Activated naive CD8-positive, alpha-beta T cell (primary cell): Measurements from ENCODE around the gene CTIF.

Experiments used
- H3K27ac Mint-ChIP-seq: one replicate; pipeline ENCODE4 v1.8.0; 2021; ENCODE audit warnings: mixed read lengths
- H3K27me3 Mint-ChIP-seq: one replicate; pipeline ENCODE4 v1.8.0; 2021; ENCODE audit warnings: mixed read lengths
- H3K36me3 Mint-ChIP-seq: one replicate; pipeline ENCODE4 v1.8.0; 2021; ENCODE audit warnings: mixed read lengths
- H3K4me1 Mint-ChIP-seq: one replicate; pipeline ENCODE4 v1.8.0; 2021; ENCODE audit warnings: low read depth, mixed read lengths
- H3K4me3 Mint-ChIP-seq: one replicate; pipeline ENCODE4 v1.8.0; 2021; ENCODE audit warnings: mild to moderate bottlenecking, mixed read lengths
- H3K9me3 Mint-ChIP-seq: one replicate; pipeline ENCODE4 v1.8.0; 2021; ENCODE audit warnings: low read depth, mixed read lengths

Gene CTIF

DNA sequence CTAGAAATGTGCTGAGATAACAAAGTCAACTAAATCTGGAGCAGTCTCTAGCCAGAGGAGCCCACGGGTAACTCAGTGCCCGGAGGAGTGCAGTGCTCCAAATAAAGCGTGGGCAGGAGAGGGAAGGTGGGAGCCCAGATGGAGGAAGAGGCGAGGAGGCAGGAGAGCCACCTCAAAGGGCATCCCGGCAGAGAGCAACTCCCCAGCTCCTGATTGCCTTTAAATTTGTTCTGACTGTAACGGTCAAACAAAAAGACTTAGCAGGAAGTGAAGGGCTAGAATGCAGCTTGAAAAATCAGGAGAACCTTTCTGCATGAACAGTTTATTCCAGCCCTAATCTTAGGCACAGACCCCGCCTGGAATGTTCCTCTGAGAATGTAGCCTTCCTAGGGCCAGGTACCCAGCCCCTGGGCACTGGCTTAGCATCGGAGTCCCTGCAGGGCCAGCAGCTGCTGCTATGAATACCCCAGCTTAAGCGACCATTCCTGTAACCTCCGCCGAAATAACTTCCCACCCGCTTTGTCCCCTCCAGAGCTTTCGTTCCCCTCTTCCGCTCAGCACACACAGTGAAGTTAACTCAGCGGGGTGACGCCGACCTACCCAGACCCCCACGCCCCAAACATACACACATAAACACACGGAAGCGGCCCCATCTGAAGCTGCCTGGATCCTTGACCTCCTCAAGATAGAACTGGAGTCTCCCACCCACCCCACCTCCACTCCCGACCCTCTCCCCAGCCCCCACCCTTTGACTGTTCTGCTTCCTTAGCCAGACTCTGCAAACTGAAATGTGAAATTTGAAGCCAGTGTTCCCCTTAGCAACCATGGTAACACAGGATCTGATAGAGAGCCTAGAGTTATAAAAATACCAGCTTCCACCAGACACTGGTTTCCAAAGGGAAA lies 288.7 kb downstream of the CTIF start:
- Mint-ChIP-seq H3K4me3 (no peak overlapping the region), H3K9me3 (peaks cover 6% of the 10 kb centered on the region), H3K36me3 (no peaks in the 10 kb centered on the region), H3K4me1 (peaks cover 12% of the 10 kb centered on the region), H3K27me3 (no peaks in the 10 kb centered on the region), H3K27ac (no peak overlapping the region)

DNA sequence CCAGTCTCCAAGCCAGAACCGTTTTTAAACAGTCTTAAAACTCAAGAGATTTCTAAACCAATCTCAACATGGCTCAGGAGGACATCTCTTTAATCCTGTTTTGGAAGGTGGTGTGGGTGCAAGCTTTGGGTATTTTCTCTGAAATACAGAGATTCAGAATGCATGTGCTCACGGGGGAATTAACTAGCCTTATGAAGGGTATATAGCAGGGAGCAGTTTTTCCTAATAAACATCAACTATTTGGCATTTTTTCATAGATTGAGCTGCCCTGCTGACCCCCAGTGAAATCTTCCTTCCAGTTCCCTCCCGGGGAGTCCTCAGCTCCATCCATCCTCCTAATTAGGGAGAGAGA lies 289.3 kb downstream of the CTIF start:
- no peak overlapping the region for H3K27ac Mint-ChIP-seq
- no peaks in the 10 kb centered on the region for H3K36me3 Mint-ChIP-seq

DNA sequence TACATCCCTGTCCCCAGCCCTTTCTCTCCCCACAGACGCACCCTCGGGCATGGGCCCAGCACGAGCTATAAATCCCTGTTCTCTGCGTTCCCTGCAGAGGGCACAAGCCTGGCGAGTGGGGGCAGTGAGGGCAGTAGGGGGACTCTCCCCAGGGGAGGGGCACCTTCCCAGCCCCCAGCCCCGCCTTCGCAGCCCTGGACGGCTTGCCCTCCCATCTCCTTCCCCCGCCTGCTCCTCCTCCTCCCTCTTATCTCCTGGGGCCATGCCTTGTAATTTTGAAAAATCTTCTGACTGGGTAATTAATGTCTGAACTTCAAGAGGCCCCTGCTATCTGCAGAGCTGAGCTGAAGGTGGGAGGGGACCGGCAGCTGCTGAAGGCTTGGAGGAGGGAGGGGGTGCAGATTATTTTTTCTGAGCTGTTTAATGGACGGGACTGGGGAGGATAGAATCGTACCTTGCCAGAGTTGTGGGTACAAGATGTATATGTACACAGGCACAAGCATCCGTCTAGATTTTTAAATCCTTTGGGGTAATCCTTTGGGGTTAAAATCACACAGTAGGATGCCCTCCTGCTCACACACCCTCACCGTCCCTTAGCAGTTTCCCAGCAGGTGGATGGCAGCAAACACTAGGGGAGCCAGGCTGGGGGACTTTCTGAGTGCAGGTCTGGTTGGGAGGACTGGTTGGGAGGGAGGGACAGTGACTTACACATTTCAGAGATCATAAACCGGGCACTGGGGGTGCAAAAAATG lies 290.0 kb downstream of the CTIF start:
- H3K27me3 Mint-ChIP-seq, result no peaks in the 10 kb centered on the region
- peaks cover 2% of the 10 kb centered on the region for H3K9me3 Mint-ChIP-seq
- no peaks in the 10 kb centered on the region for H3K36me3 Mint-ChIP-seq
- no peak overlapping the region for H3K27ac Mint-ChIP-seq
- peaks cover 25% of the 10 kb centered on the region for H3K4me1 Mint-ChIP-seq
- H3K4me3 Mint-ChIP-seq, result no peak overlapping the region

More for the DNA sequence above, 289.3 kb downstream of the CTIF start:
- Mint-ChIP-seq H3K27me3 (no peaks in the 10 kb centered on the region), H3K4me1 (peaks cover 18% of the 10 kb centered on the region), H3K9me3 (peaks cover 6% of the 10 kb centered on the region), H3K4me3 (no peak overlapping the region)

DNA sequence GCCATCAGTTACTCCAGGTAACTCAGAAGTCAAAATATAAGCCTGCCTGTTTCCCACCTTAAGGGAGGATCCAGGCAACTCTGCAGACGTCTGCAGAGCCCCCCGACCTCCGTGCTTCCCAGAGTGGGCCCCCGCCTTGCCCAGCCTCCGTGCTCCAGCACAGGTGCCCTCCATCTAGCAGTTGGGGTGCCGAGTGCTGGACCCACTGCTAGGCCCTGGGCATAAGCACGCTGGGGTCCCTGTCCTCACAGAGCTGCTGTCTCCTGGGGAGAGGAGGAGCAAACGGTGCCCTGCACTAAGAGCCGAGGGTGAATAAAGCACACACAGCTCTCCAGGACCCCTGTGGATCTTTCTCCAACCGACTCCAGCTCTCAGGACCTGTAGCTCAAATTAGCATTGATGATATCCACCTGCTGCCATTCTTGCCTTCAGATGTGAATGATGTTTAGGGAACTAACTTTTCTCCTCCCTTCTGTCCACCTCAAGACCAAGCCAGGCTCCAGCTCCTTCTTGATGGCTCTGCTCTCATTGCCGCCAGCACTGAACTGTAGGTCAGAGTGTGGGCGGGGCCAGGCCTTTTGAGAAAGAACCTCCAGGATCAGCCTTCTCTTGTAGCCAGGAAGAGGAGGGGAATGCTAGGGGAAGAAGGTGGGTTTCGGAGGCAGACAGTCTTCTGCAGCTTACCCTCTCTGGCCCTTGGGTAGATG lies 290.8 kb downstream of the CTIF start:
- Mint-ChIP-seq H3K36me3 (no peaks in the 10 kb centered on the region), H3K4me3 (no peak overlapping the region), H3K27me3 (no peaks in the 10 kb centered on the region), H3K9me3 (no peaks in the 10 kb centered on the region), H3K27ac (no peak overlapping the region), H3K4me1 (peaks cover 32% of the 10 kb centered on the region)

DNA sequence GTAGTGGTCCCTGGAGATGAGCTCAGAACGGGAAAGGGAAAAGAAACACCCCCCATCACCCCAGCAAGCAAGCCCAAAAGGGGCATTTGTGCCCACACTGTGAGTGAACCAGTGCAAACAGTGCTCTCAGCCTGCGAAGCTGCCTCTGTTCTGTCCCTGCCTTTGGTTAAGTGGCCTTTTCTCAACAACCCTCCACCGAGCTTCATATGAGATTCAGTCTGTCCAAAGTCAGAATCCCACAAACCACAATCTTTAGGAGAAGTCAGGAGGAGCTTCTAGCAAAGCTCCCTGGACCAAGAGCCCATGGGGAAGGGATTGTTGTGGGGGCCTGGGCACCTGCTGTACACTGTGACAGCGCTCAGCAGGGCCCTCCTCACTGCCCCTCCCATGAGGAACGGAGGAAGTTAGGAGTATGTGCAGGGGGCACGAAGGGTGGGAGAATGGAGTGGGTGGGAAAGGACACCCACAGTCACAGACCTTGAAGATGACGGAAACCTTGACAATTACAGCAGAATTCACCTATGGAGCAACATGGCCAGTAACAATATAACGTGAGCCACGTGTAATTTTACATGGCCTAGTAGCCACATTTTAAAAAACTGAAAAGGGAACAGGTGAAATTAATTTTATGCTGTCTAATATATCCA lies 292.4 kb downstream of the CTIF start:
- Mint-ChIP-seq H3K9me3 (no peaks in the 10 kb centered on the region), H3K27ac (no peak overlapping the region), H3K4me3 (no peak overlapping the region), H3K4me1 (peaks cover 40% of the 10 kb centered on the region), H3K36me3 (no peaks in the 10 kb centered on the region), H3K27me3 (no peaks in the 10 kb centered on the region)

DNA sequence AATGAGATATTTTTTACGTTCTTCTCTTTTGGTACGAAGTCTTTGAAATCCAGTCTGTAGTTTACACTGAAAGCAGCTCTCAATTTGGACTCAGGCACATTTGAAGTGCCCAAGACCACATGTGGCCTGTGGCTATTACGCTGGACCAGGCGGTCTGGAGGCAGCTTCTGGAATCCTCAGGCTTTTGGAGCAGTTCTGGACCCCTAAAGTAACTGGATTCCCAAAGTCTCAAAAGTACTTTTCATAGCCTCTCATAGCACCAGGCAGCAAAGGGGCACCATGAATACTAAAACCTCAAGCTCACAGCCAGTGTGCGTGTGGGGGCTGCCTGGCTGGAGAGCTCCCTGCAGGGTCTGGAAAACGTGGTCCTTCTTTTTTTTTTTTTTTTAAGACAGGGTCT lies 293.0 kb downstream of the CTIF start:
- Mint-ChIP-seq H3K4me3 (peak overlapping the region; percentile 47), H3K27me3 (no peaks in the 10 kb centered on the region), H3K9me3 (no peaks in the 10 kb centered on the region), H3K4me1 (peaks cover 42% of the 10 kb centered on the region), H3K27ac (no peak overlapping the region), H3K36me3 (no peaks in the 10 kb centered on the region)

DNA sequence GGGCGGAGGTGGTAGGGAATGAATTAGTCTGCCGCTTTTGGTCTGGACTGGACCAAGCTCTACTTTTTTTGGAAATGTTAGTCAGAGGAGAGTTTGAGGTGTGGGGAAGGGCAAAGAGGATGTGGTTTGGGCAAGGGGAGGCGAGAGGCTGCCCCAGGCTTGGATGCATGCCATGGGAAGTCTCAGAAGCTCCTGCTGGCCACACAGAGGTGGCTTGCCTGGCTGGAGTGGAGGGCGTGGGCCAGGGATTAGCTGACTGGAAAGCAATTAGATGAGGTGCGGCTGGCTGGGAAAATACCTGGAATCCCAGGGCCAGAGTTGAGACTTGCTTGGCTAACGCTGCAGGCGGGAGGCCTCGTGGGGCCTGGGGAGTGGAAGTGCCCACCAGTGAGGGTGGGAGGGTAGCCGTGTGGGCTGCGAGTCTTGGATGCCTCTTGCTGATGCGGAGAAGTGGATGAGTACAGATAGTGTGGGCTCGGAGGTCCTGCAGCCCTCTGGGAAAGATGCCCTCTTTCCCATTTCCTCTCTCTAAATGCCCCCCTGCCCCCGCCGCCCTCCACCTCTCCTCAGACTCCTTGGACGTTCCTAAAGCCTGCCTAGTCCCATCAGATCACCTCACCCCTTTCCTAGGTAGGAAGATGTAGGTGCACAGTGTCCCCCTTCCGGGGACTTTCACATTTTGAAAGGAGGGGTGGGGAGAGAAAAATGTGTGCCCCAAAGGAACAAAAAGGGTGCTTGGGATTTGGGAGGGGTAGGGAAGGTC lies 294.3 kb downstream of the CTIF start:
- Mint-ChIP-seq H3K4me1 (peaks cover 49% of the 10 kb centered on the region), H3K27ac (peak overlapping the region; percentile 85), H3K9me3 (no peaks in the 10 kb centered on the region), H3K4me3 (peak overlapping the region; percentile 85), H3K27me3 (no peaks in the 10 kb centered on the region), H3K36me3 (no peaks in the 10 kb centered on the region)

DNA sequence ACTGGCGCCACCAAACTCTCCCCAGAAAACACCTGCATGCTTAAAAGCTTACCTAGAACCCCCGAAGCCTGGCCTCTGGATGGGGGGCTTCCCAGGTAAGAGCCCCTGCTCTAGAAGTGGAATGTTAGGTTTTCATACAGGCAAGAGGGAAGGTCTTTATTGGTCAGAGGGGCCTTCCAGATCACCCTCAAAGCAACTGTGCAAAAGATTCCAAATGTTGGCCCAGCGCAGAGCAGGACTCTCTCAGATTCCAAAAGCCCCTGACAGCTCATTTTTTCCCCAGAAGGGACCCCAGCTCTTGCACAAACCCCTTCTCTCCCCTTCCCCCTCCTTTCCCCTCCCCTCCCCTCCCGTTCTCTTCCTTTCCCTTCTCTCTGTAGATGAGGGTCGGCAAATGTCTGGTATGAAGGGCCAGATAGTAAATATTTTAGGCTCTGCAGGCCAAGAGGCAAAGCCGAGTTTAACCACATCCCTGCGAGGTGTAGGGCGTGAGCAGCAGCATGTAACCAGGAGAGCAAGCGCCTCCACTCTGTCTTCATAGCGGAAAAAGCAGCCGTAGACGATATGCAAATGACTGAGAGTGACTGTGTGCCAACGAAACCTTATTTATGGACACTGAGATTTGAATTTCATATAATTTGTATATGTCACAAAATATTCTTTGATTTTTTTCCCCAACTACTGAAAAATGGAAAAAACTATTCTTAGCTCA lies 295.0 kb downstream of the CTIF start:
- Mint-ChIP-seq H3K9me3 (no peaks in the 10 kb centered on the region), H3K4me3 (peak overlapping the region; percentile 85), H3K27me3 (no peaks in the 10 kb centered on the region), H3K27ac (peak overlapping the region; percentile 91), H3K4me1 (peaks cover 56% of the 10 kb centered on the region), H3K36me3 (no peaks in the 10 kb centered on the region)

DNA sequence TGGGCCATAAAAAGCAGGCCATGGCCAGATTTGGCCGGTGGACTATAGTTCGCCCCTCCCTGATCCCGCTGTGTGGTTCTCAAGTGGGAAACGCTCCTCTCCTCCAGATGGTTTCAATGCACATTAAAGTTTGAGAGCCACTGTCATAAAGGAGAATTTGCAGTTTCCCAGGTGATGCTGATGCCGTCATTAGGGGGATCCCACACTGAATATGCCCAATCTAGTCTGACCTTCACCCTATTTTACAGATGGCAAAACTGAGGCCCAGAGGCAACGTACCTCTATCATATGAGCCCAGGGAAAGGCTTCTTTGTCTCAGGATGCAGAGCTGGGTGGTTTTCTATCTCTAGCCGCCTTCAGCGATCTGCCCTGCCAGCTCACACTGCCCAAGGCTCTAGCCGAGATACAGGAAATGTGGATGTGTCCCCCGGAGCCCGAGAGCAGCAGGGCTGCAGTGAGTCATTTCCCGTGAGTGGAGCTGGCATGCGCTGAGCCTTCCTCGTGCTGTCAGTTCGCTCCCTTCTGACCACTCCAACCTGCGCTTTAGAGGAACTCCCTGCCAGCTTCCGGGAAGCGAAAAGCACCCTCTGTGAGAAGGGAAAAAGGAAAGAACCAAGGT lies 295.7 kb downstream of the CTIF start:
- H3K9me3 Mint-ChIP-seq, result no peaks in the 10 kb centered on the region
- H3K4me1 Mint-ChIP-seq, result peaks cover 63% of the 10 kb centered on the region
- no peaks in the 10 kb centered on the region for H3K36me3 Mint-ChIP-seq
- H3K4me3 Mint-ChIP-seq, result peak overlapping the region; percentile 85
- H3K27ac Mint-ChIP-seq, result peak overlapping the region; percentile 91
- no peaks in the 10 kb centered on the region for H3K27me3 Mint-ChIP-seq

DNA sequence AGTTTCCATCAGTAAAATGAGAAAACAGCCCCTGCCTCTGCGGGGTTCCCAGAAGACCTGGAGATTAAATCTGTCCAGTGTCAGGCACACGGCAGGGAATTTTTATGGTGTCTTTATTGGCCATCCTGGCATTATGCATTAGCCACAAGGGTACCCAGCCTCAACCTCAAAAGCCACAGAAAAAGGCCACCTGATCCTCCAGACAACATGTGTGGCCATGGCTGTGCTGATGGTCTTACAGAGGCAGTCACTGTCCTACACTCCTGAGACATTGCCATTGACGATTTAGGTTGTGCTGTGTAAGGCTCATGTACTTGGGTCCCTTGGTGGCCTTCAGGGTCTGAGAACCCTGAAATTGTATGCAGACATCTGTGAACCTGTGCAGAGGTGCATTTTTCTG lies 296.3 kb downstream of the CTIF start:
- peak overlapping the region; percentile 85 for H3K4me3 Mint-ChIP-seq
- H3K27ac Mint-ChIP-seq, result peak overlapping the region; percentile 91
- no peaks in the 10 kb centered on the region for H3K27me3 Mint-ChIP-seq
- peaks cover 69% of the 10 kb centered on the region for H3K4me1 Mint-ChIP-seq
- no peaks in the 10 kb centered on the region for H3K36me3 Mint-ChIP-seq
- H3K9me3 Mint-ChIP-seq, result no peaks in the 10 kb centered on the region

DNA sequence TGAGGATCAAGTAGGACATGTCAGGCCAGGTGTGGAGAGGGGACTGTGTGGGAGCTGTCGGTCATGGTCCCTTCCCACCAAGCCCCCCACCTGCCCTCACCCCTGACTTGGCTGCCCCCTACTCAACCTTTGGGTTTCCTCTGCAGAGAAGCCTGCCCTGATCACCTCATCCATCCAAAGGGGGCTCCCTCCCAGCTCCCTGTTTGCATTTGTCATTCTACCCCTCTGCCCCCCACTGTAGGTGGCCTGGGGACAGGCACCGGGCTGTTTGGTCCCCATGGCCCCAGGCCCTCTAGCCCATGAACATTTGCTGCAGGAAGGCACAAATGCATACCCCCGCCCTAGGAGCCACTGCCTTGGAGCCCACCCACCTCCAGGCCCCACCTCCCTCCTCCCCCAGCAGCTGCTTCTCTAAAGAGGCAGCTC lies 296.9 kb downstream of the CTIF start:
- Mint-ChIP-seq H3K9me3 (no peaks in the 10 kb centered on the region), H3K4me1 (peaks cover 72% of the 10 kb centered on the region), H3K27me3 (no peaks in the 10 kb centered on the region), H3K36me3 (no peaks in the 10 kb centered on the region), H3K4me3 (no peak overlapping the region), H3K27ac (no peak overlapping the region)

DNA sequence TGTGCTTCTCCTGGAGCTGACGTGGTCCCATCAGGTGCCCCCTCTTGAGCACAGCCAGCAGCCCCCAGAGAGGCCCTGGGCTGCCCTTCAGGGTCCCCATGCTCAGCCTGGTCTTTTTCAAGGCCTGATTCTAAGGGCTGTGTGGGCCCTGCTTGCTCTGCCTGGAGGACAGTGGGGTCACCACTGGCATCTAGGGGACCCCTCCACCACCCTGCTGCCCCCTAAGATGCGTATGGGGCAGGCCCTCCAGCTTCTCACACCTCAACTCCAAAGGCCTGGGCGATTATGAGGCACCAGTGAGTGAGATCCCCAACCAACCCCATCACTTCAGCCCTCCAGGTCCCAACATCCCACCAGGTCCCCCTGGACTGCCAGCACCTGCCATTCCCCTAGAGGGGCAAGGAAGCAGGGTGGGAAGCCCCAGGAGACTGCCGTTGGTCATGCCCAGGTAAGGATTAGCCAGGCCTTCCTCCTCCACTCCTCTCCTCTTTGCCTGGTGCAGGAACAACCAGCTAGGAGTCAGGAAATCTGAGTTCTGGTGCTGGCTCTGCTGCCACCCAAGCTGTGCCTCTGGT lies 297.5 kb downstream of the CTIF start:
- Mint-ChIP-seq H3K9me3 (no peaks in the 10 kb centered on the region), H3K36me3 (no peaks in the 10 kb centered on the region), H3K27me3 (no peaks in the 10 kb centered on the region), H3K27ac (no peak overlapping the region), H3K4me3 (no peak overlapping the region), H3K4me1 (peaks cover 71% of the 10 kb centered on the region)
